Activated naive CD4-positive, alpha-beta T cell treated with anti-CD3 and anti-CD28 coated beads, Interleukin-2, amount 50 U/mL, for 72 hours (primary cell): ENCODE measurements around the gene KCNMA1. TPM values are rescaled to one million over a fixed set of nuclear protein-coding genes. Genes with fewer than 3 reads are reported as not detected.

Experiments
- ATAC-seq, 2 donors: fragments of 150-1000 bp; cut with Tn5 transposase; 2 replicates each; pipeline ENCODE4 v1.10.0; 2021; ENCODE audit warnings: mild to moderate bottlenecking in 2 of 2, moderate library complexity in 2 of 2
- DNase-seq, 2 donors: peaks; one replicate each; pipeline ENCODE4 v3.0.0; 2021 to 2022; ENCODE audit warnings: low spot score in 2 of 2
- H3K27ac Mint-ChIP-seq, 2 donors: one replicate each; pipeline ENCODE4 v1.8.0; 2022; ENCODE audit warnings: mild to moderate bottlenecking in 2 of 2, mixed read lengths in 2 of 2
- H3K36me3 Mint-ChIP-seq, 2 donors: one replicate each; pipeline ENCODE4 v1.8.0; 2022; ENCODE audit warnings: mixed read lengths in 2 of 2
- H3K9me3 Mint-ChIP-seq, 2 donors: one replicate each; pipeline ENCODE4 v1.8.0; 2022; ENCODE audit warnings: mixed read lengths in 2 of 2
- total RNA-seq, 2 donors: library from RNA; stranded (reverse); gene quantifications; one replicate each; pipeline ENCODE4 v1.2.3, GENCODE V29; 2022

Gene KCNMA1
- total RNA-seq, 2 donors from 2014 or later: not detected

DNA sequence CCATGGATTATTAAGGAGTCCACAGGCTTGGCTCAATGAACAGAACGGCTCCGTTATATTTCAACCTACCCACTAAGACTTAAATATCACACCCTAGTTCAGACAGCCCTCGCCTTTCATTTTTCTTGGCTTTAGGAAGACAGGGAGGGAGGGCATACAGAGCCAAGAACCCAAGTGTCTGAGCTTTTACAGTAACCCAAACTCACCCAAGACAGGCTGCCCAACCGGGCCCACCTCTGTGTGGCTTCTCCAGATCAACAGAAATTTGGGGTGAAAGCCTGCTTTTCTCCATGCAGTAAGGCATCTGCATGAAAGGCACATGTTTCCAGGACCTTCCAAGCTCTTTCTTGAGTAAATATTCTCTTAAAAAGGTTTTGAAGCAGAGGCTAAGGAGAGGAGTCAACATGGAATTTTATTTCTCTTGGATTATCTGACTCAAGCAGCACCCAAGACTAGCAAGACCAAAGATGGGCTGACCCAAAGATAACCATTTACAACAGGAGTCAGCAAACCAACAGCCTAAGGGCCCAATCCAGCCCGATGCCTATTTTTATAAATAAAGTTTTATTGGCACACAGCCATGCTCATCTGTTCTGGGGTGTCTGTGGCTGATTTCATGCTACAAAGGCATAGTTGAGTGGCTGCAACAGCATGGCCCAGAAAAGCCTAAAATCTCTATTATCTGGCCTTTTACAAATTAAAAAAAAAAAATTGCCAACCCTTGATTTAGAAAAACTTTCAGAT lies 90.1 kb downstream of the KCNMA1 start:
- H3K9me3 Mint-ChIP-seq: peaks cover 11% of the 10 kb centered on the region in 2 donors
- H3K36me3 Mint-ChIP-seq: no peaks in the 10 kb centered on the region
- no peak overlapping the region for H3K27ac Mint-ChIP-seq
- no peak for DNase-seq
- ATAC-seq: no peak

DNA sequence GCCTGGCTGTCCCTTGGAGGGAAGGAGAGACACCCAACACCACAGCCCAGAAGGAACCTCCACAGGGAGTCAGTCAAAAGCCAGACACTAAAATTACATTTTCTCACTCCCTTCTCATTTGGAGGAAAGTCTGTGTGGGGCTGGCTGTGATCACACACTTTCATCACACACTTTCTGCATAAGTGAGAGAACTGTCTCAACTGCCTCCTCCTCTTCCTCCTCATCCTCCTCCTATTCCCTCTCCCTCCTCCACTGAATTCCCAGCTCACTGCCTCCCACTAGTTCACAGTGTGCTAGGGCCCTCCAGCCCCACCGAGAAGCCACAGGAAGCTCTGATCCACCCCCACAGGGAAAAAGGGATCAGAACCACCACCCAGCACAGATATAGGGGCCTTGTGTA lies 91.6 kb downstream of the KCNMA1 start:
- no peak for DNase-seq
- Mint-ChIP-seq H3K36me3 (no peaks in the 10 kb centered on the region), H3K9me3 (peaks cover 11% of the 10 kb centered on the region in 2 donors), H3K27ac (no peak overlapping the region)
- ATAC-seq: no peak

DNA sequence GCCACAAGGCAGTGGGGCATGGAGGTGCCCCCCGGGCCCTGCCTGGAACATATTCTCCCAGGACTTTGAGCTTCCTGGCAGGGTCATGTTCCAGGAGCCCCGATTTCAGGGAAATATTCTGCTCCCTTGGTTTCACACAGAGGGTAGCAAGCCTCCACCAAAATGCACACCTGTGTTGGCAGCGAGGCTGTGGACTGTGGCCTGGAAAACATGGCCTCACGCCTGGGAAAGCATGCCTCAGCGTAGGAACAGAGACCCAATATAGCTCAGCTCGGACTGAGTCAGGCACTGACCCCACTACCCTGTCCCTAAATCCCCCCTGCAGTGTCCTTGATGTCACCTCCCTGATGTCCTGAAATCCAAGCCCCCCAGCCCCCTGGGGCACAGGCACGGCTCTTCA lies 92.0 kb downstream of the KCNMA1 start:
- no peak for ATAC-seq

DNA sequence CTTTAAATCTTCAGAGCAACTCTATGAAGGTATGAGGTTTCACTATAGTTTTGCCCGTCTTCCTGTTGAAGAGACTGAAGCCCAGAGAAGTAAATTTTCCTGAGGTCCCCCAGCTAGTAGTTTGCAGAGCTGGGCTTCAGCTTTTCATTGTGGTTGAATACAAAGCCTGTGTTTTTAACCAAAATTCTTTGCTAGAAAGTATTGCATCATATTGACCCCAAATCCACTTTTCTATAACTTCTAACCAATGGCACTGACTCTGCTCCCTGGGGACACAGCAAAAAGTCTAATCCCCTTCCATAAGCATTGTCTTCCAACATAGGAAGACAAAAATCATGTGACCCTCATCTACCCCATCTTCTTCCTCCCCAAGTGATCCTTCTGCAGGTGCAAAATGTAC lies 93.0 kb downstream of the KCNMA1 start:
- ATAC-seq: no peak

More for the DNA sequence above, 92.0 kb downstream of the KCNMA1 start:
- H3K9me3 Mint-ChIP-seq: peaks cover 11% of the 10 kb centered on the region in 2 donors
- H3K36me3 Mint-ChIP-seq: no peaks in the 10 kb centered on the region
- no peak for DNase-seq
- H3K27ac Mint-ChIP-seq: no peak overlapping the region

GRCh38 chr10:77542710-77543259 lies 94.8 kb downstream of the KCNMA1 start:
- ATAC-seq: no peak
- no peak overlapping the region for H3K27ac Mint-ChIP-seq
- DNase-seq: no peak
- peaks cover 11% of the 10 kb centered on the region in 2 donors for H3K9me3 Mint-ChIP-seq
- no peaks in the 10 kb centered on the region for H3K36me3 Mint-ChIP-seq

More for the DNA sequence above, 93.0 kb downstream of the KCNMA1 start:
- DNase-seq: no peak
- Mint-ChIP-seq H3K27ac (no peak overlapping the region), H3K36me3 (no peaks in the 10 kb centered on the region), H3K9me3 (peaks cover 11% of the 10 kb centered on the region in 2 donors)

DNA sequence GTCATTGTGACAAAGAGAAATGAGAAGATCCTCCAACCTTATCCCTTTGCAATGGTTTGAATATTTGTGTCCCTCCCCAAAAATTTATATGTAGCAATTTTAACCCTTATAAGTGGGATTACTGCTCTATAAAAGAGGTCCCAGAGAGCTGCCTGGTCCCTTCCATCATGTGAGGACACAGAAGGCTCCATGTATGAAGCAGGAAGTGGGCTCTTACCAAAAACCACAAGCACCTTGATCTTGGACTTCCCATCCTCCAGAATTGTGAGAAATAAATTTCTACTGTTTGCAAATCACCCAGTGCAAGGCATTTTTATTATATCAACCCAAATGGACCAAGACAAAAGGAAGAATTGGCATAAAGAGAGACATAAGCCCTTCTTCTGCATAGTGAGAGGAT lies 95.7 kb downstream of the KCNMA1 start:
- H3K36me3 Mint-ChIP-seq: no peaks in the 10 kb centered on the region
- no peak for DNase-seq
- peaks cover 10 to 11% of the 10 kb centered on the region in 2 donors for H3K9me3 Mint-ChIP-seq
- H3K27ac Mint-ChIP-seq: no peak overlapping the region
- ATAC-seq: no peak

DNA sequence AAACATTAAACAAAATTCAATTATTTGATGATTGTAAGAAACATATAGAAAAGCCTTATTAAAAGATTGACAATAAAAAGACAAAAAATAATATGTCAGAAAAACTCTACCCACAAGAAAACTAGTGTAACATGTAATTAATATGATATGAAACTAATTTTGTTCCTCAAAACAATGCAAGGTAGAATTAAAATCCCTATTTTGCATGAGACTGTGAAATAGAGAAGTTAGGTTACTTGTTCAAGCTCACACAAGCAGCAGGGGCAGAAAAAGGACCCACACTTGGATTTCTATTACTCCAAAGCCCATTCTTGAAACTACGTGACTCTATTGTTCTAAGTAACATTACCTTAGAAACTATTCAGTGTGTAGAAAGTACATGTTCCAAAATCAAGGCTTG lies 96.4 kb downstream of the KCNMA1 start:
- DNase-seq (no peak), ATAC-seq (no peak)
- no peak overlapping the region for H3K27ac Mint-ChIP-seq
- H3K9me3 Mint-ChIP-seq: peaks cover 8 to 11% of the 10 kb centered on the region in 2 donors
- no peaks in the 10 kb centered on the region for H3K36me3 Mint-ChIP-seq

- ATAC-seq (no peak), DNase-seq (no peak)
- Mint-ChIP-seq H3K9me3 (peaks cover 7 to 8% of the 10 kb centered on the region in 2 donors), H3K36me3 (no peaks in the 10 kb centered on the region), H3K27ac (no peak overlapping the region)
These were observed 98.3 kb downstream of the KCNMA1 start for GRCh38 chr10:77539147-77539935.

GRCh38 chr10:77537720-77538373 lies 99.8 kb downstream of the KCNMA1 start:
- ATAC-seq: no peak
- H3K27ac Mint-ChIP-seq: no peak overlapping the region
- DNase-seq: no peak
- H3K36me3 Mint-ChIP-seq: no peaks in the 10 kb centered on the region
- H3K9me3 Mint-ChIP-seq: peaks cover under 1% of the 10 kb centered on the region in 2 donors

- DNase-seq (no peak), ATAC-seq (no peak)
- no peaks in the 10 kb centered on the region for H3K36me3 Mint-ChIP-seq
- no peaks in the 10 kb centered on the region for H3K9me3 Mint-ChIP-seq
- H3K27ac Mint-ChIP-seq: no peak overlapping the region
These were observed 100.5 kb downstream of the KCNMA1 start for GRCh38 chr10:77537071-77537470.

GRCh38 chr10:77533887-77534278 lies 103.7 kb downstream of the KCNMA1 start:
- DNase-seq: no peak
- Mint-ChIP-seq H3K36me3 (no peaks in the 10 kb centered on the region), H3K9me3 (no peaks in the 10 kb centered on the region), H3K27ac (peak overlapping the region in 1 of 2 donors; percentile 61)
- ATAC-seq: no peak

DNA sequence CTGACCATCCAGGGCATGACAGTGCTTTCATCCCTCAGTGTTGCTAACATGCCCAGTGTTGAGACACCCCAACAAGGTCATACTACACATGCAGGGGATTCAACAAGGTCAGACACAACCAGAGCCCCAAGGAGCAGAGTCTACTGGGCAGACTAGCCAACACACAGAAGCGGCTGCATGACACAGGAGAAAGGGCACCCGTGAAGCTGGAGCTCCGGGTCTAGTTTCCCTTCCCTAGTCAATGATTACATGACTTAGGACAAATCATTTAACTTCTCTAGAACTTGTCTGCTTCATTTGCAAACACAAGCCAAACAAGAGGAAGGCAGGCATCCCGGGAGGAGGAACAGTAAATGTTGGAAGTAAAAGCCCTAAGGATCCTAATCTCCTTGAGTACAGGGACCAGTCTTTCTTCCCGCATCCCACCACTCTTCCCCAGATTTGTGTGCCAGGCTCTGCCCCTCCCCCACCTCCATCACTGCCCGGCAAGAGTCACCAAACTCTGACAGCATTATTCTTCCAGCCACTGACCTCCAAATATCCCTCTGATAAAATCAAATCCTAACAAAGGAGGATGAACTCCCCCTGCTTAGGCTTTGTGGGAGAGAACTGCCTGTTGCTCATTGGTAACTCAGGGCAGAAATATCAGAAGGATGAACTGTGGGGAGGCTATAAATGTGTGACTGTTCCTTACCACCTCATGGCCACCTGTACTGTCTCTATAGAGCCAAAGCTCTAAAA lies 104.3 kb downstream of the KCNMA1 start:
- DNase-seq (no peak), ATAC-seq (no peak)
- Mint-ChIP-seq H3K27ac (no peak overlapping the region), H3K9me3 (no peaks in the 10 kb centered on the region), H3K36me3 (no peaks in the 10 kb centered on the region)

DNA sequence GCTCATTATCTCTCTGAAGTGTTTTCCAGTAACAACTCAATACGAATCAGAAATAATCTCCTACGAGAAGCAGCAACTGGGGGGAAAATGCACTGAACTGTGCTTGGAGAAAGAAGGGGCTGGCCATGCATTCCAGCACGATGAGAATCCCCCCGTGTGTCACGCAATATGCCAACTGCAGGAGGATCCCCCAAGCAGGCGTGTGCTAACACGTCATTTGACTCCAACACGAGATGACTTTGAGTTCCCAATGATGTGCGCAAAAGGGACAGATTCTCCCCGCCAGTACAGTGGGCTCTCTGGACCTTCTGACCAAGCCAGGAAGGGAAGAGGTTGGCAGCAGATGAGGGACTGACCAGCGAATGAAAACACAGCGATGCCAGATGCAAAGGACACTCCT lies 105.5 kb downstream of the KCNMA1 start:
- Mint-ChIP-seq H3K27ac (peak overlapping the region in 1 of 2 donors; percentile 70), H3K36me3 (no peaks in the 10 kb centered on the region), H3K9me3 (no peaks in the 10 kb centered on the region)
- ATAC-seq: no peak
- DNase-seq: no peak

GRCh38 chr10:77531441-77532001 lies 106.1 kb downstream of the KCNMA1 start:
- ATAC-seq (no peak), DNase-seq (no peak)
- H3K27ac Mint-ChIP-seq: peak overlapping the region in 1 of 2 donors; percentile 70
- no peaks in the 10 kb centered on the region for H3K36me3 Mint-ChIP-seq
- H3K9me3 Mint-ChIP-seq: no peaks in the 10 kb centered on the region

DNA sequence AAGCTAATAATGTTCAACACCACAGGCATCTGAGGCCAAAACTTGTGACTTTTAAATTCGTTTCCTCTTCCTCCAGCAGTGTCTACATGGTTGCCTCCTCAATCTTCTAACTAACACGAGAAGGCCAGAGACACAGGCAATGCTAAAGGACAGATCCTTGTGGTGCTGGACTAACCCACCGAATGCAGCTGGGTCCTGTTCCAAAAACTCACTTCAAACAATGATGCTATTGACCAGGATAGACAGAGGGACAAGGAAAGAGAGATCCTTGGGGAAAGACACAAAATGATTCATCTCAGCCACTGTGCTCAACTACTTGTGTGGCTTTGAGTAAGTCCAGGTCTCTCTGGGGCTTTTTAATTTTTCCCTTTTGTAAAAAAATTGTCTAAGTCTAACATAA lies 107.6 kb downstream of the KCNMA1 start:
- Mint-ChIP-seq H3K36me3 (no peaks in the 10 kb centered on the region), H3K27ac (no peak overlapping the region), H3K9me3 (no peaks in the 10 kb centered on the region)
- ATAC-seq (no peak), DNase-seq (no peak)

GRCh38 chr10:77529050-77529576 lies 108.5 kb downstream of the KCNMA1 start:
- Mint-ChIP-seq H3K36me3 (no peaks in the 10 kb centered on the region), H3K9me3 (no peaks in the 10 kb centered on the region), H3K27ac (no peak overlapping the region)
- DNase-seq: no peak
- no peak for ATAC-seq
